OCI-LY3 (cell line): ENCODE measurements around the gene ITGAE.

Source experiments
- EZH2phosphoT487 ChIP-seq: fragments of 200-600 bp; shearing (Covaris generic); IDR thresholded peaks from 2 replicates; pipeline ENCODE4 v1.6.1; 2018; ENCODE audit warnings: antibody characterized with exemption, mixed run types, low read depth
- TF ChIP-seq, protein P1 (sequence below): fragments of 200-600, 300-600 bp; sonication (generic); IDR thresholded peaks from 2 replicates; pipeline ENCODE4 v1.5.1; 2014; ENCODE audit warnings: antibody characterized with exemption, low read length, low read depth

DNA sequence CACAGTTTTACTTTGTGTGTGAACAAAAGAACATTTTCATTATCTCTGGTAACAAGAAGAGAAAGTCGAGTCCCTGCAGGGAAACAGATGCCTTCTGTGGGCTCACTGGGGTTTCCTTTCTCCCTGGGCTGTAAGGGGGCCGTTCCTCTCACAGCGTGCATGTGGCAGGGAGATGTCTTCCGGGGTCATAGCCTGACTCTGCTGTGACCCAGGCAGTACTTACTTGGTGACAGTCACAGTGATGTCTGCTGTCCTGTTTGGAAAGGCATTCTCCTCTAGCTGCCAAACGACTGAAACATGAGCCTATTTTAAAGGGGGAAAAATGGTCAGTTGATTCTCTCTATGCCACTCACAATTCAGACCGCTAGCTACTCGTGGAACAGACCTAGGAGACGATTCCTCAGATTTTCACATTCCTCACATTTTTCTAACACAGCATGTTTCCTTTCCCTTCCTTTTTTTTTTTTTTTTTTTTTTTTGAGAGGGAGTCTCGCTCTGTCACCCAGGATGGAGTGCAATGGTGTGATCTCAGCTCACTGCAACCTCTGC is 70.0 kb downstream of the ITGAE start:
- TF ChIP-seq, protein P1, sequence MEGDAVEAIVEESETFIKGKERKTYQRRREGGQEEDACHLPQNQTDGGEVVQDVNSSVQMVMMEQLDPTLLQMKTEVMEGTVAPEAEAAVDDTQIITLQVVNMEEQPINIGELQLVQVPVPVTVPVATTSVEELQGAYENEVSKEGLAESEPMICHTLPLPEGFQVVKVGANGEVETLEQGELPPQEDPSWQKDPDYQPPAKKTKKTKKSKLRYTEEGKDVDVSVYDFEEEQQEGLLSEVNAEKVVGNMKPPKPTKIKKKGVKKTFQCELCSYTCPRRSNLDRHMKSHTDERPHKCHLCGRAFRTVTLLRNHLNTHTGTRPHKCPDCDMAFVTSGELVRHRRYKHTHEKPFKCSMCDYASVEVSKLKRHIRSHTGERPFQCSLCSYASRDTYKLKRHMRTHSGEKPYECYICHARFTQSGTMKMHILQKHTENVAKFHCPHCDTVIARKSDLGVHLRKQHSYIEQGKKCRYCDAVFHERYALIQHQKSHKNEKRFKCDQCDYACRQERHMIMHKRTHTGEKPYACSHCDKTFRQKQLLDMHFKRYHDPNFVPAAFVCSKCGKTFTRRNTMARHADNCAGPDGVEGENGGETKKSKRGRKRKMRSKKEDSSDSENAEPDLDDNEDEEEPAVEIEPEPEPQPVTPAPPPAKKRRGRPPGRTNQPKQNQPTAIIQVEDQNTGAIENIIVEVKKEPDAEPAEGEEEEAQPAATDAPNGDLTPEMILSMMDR: no peak
- no peak for TF ChIP-seq EZH2phosphoT487
